ENCODE results near the gene ST6GALNAC4. TPM values are rescaled to one million over a fixed set of nuclear protein-coding genes. Genes with fewer than 3 reads are reported as not detected.
"Not testable (repeated sequence)": the region's sequence is repeated elsewhere in the genome, so short reads cannot be mapped to it uniquely, and the experiment has no call there.

Gene ST6GALNAC4
- total RNA-seq, 4 donors from 2014 or later: 12.5 to 33.0 (median 23.8) TPM

DNA sequence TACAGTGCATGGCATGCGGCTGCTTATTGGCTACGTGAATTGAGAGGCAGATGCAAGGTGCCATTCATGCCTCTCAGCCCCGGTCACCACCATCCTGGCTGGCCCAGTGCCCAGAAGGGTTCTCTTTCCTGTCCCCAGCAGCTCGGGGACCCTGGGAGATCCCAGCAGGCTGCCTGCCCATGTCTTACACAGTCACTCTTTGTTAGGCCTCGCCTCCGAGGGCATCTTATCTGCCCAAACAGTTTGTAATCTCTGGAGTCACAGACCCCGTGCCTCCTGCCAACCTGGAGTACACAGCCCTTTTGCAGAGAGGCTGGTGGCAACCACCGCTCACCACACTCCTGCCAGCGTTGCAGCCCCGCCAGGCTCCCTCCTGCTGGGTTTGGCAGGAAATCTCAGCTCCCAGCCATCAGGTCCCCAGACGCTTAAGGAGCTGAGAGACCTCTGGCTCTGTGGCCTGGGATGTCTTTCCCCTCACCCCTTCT, 32.4 kb downstream of the ST6GALNAC4 start:
- Histone ChIP-seq H3K27ac (peak overlapping the region in 1 of 4 donors; percentile 19), H3K4me1 (peaks cover 0 to 25% (median 5%) of the 10 kb centered on the region in 3 donors), H3K4me3 (no peak overlapping the region), H3K9me3 (no peaks in the 10 kb centered on the region), H3K36me3 (peaks cover 11 to 58% (median 22%) of the 10 kb centered on the region in 3 donors), H3K27me3 (no peaks in the 10 kb centered on the region)
- WGBS, 2 donors: 56 to 71% methylated on average over 8 to 9 of the region's 11 CpGs
- TF ChIP-seq CTCF (IDR thresholded peaks at IDR 0.05) (no peak), POLR2A (IDR thresholded peaks at IDR 0.05) (no peak)
- intact Hi-C loops (cut with DNase I): no loop called here
- DNase-seq: no peak

DNA sequence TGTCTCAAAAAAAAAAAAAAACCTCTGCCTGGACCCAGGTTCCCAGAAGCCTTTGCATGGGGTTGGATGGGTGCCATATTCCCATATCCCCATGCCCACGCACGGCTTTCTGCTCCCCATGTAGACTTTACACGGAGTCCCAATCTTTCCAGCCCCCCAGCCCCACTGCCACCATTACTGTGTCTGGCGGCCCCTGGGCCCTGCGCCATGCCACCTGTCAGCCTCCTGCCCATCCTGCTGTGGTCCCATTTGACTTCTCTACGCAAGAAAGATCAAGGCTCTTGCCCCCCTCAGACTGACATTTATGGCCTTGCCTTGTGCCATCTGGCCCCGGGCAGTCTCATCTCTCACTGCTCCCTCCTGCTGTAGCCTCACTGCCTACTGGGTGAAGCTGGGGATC, 32.9 kb downstream of the ST6GALNAC4 start:
- Histone ChIP-seq H3K9me3 (no peaks in the 10 kb centered on the region), H3K36me3 (peaks cover 11 to 53% (median 22%) of the 10 kb centered on the region in 3 donors), H3K27me3 (no peaks in the 10 kb centered on the region), H3K4me3 (no peak overlapping the region), H3K27ac (peak overlapping the region in 1 of 4 donors; percentile 19), H3K4me1 (peaks cover 0 to 25% (median 5%) of the 10 kb centered on the region in 3 donors)
- 77 to 86% methylated on average over 7 of the region's 7 CpGs for WGBS, 2 donors
- no peak for DNase-seq
- TF ChIP-seq POLR2A (IDR thresholded peaks at IDR 0.05) (no peak), CTCF (IDR thresholded peaks at IDR 0.05) (no peak)
- intact Hi-C loops (cut with DNase I): no loop called here

GRCh38 chr9:127881715-127882114, 35.1 kb downstream of the ST6GALNAC4 start:
- intact Hi-C loops (cut with DNase I); H3K27ac ChIP-seq; H3K27me3 ChIP-seq; H3K4me3 ChIP-seq; H3K9me3 ChIP-seq; DNase-seq: not testable (repeated sequence)
- Histone ChIP-seq H3K36me3 (peaks cover 0 to 31% (median 9%) of the 10 kb centered on the region in 3 donors), H3K4me1 (peaks cover 12 to 44% (median 14%) of the 10 kb centered on the region in 3 donors)
- 82 to 85% methylated on average over 3 of the region's 3 CpGs for WGBS, 2 donors

- no peaks in the 10 kb centered on the region for H3K27me3 ChIP-seq
- no peak for DNase-seq
- no peaks in the 10 kb centered on the region for H3K9me3 ChIP-seq
- H3K36me3 ChIP-seq: peaks cover 0 to 15% (median 0%) of the 10 kb centered on the region in 3 donors
- intact Hi-C loops (cut with DNase I): no loop called here
- 74 to 77% methylated on average over 8 of the region's 8 CpGs for WGBS, 2 donors
- H3K27ac ChIP-seq: no peak overlapping the region
- H3K4me3 ChIP-seq: no peak overlapping the region
- no peak for TF ChIP-seq POLR2A (IDR thresholded peaks at IDR 0.05)
- TF ChIP-seq CTCF (IDR thresholded peaks at IDR 0.05): no peak
- H3K4me1 ChIP-seq: peaks cover 26 to 54% (median 28%) of the 10 kb centered on the region in 3 donors
These were observed 36.7 kb downstream of the ST6GALNAC4 start for GRCh38 chr9:127880143-127880542.

DNA sequence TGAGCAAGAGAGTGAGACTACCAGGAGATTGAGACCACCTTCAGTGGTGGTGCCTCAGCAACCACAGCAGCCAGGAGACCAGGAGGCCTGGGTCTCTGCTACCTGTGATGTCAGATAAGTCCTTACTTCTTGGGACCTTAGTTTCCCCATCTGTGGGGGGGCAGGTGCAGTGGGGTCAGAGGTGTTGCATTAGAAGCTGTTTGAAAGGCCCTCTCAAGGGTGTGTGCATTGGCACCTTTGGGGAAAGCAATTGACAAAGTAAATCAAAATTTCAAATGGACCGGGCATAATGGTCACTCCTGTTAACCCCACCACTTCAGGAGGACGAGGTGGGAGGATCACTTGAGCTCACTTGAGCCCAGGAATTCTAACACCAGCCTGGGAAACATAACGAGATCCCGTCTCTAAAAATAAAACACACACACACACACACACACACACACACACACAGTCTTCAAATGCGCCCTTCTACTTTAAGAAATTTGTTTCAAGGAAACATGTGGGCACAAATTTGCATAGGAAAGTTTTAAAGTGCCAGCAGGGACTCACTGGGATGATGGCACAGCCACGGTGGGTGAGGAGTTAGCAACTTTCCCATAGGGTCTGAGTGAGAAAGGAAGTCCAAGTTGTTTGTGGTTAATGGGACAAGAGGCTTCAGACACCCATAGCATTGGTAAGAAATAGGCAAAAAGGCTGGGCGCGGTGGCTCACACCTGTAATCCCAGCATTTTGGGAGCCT, 38.0 kb downstream of the ST6GALNAC4 start:
- H3K9me3 ChIP-seq: no peaks in the 10 kb centered on the region
- peaks cover 34 to 54% (median 36%) of the 10 kb centered on the region in 3 donors for H3K4me1 ChIP-seq
- peaks cover 0 to 2% (median 0%) of the 10 kb centered on the region in 3 donors for H3K36me3 ChIP-seq
- intact Hi-C loops (cut with DNase I): loop anchor here (10.0 kb wide), 1 partner anchor 144 kb away; the partner anchor contains the start of gene TOR2A
- no peaks in the 10 kb centered on the region for H3K27me3 ChIP-seq
- WGBS, 2 donors: 58 to 64% methylated on average over 8 of the region's 8 CpGs
- H3K27ac ChIP-seq: no peak overlapping the region
- no peak overlapping the region for H3K4me3 ChIP-seq
- DNase-seq: no peak
- no peak for TF ChIP-seq POLR2A (IDR thresholded peaks at IDR 0.05)
- TF ChIP-seq CTCF (IDR thresholded peaks at IDR 0.05): no peak

All from esophagus squamous epithelium (tissue), 5 donors.